GM23338 (cell line): ENCODE results near the gene TLR3. TPM values are rescaled to one million over a fixed set of nuclear protein-coding genes. Genes with fewer than 3 reads are reported as not detected.
A peak's percentile ranks its signal among the peaks of the same experiment; 100 is the strongest.

Experiments
- ATAC-seq: fragments of 200-7000 bp; cut with Tn5 transposase; 3 replicates; pipeline ENCODE4 v1.9.1; 2020
- DNase-seq: peaks from one replicate; pipeline ENCODE4 v3.0.0-alpha.2; 2015; ENCODE audit warnings: low spot score
- H2AFZ ChIP-seq: fragments of 200-600 bp; sonication (generic); 2 replicates; pipeline ENCODE4 v1.8.0; 2016; ENCODE audit warnings: antibody characterized with exemption, mild to moderate bottlenecking, moderate library complexity
- H3F3A ChIP-seq: fragments of 200-600 bp; sonication (generic); replicated peaks from 2 replicates; pipeline ENCODE4 v1.8.0; 2017; ENCODE audit warnings: antibody characterized with exemption, mixed run types, low read depth
- H3K27ac ChIP-seq: fragments of 200-600 bp; sonication (generic); 2 replicates; pipeline ENCODE4 v1.6.1; 2016; ENCODE audit warnings: low read depth
- H3K27me3 ChIP-seq: fragments of 200-600 bp; sonication (generic); 2 replicates; pipeline ENCODE4 v1.8.0; 2016; ENCODE audit warnings: mild to moderate bottlenecking, mixed run types, moderate library complexity; ENCODE audit not compliant: insufficient read depth
- H3K36me3 ChIP-seq: fragments of 200-600 bp; sonication (generic); 2 replicates; pipeline ENCODE4 v1.8.0; 2016; ENCODE audit warnings: mild to moderate bottlenecking; ENCODE audit not compliant: insufficient read depth
- H3K4me1 ChIP-seq: fragments of 200-600 bp; sonication (generic); 2 replicates; pipeline ENCODE4 v1.8.0; 2016; ENCODE audit warnings: mild to moderate bottlenecking, moderate library complexity; ENCODE audit not compliant: insufficient read depth
- H3K4me2 ChIP-seq: fragments of 200-600 bp; sonication (generic); 2 replicates; pipeline ENCODE4 v1.7.1; 2017; ENCODE audit warnings: mixed run types
- H3K4me3 ChIP-seq: fragments of 200-600 bp; sonication (generic); 2 replicates; pipeline ENCODE4 v1.6.1; 2016; ENCODE audit warnings: mixed run types
- H3K79me2 ChIP-seq: fragments of 200-600 bp; sonication (generic); replicated peaks from 2 replicates; pipeline ENCODE4 v1.8.0; 2017; ENCODE audit warnings: mild to moderate bottlenecking; ENCODE audit not compliant: insufficient read depth
- H3K9me2 ChIP-seq: fragments of 200-600 bp; sonication (generic); 2 replicates; pipeline ENCODE4 v1.8.0; 2017; ENCODE audit not compliant: insufficient read depth
- H4K20me1 ChIP-seq: fragments of 200-600 bp; sonication (generic); replicated peaks from 2 replicates; pipeline ENCODE4 v1.8.0; 2017; ENCODE audit warnings: mild to moderate bottlenecking; ENCODE audit not compliant: insufficient read depth
- H3K27ac Mint-ChIP-seq: 2 replicates; pipeline ENCODE4 v1.8.0; 2020; ENCODE audit warnings: inconsistent platforms, mild to moderate bottlenecking, moderate library complexity, mixed read lengths
- H3K27me3 Mint-ChIP-seq: 3 replicates; pipeline ENCODE4 v1.8.0; 2022; ENCODE audit warnings: low read depth, mild to moderate bottlenecking, moderate library complexity, mixed read lengths, inconsistent platforms; ENCODE audit not compliant: insufficient read depth, poor library complexity
- H3K36me3 Mint-ChIP-seq: 3 replicates; pipeline ENCODE4 v1.8.0; 2021; ENCODE audit warnings: low read depth, mild to moderate bottlenecking, inconsistent platforms, moderate library complexity, mixed read lengths
- H3K4me1 Mint-ChIP-seq: 3 replicates; pipeline ENCODE4 v1.8.0; 2020; ENCODE audit warnings: mild to moderate bottlenecking, inconsistent platforms, mixed read lengths
- H3K4me3 Mint-ChIP-seq: 3 replicates; pipeline ENCODE4 v1.8.0; 2021; ENCODE audit warnings: moderate library complexity, mild to moderate bottlenecking, inconsistent platforms, mixed read lengths
- H3K9me3 Mint-ChIP-seq: 3 replicates; pipeline ENCODE4 v1.8.0; 2020; ENCODE audit warnings: moderate library complexity, mild to moderate bottlenecking, inconsistent platforms, mixed read lengths
- CREB1 ChIP-seq: fragments of 250-450 bp; sonication (Bioruptor Pico); IDR thresholded peaks from 2 replicates; pipeline ENCODE4 v1.5.0; 2020; ENCODE audit warnings: low read depth, mild to moderate bottlenecking, moderate library complexity
- EZH2 ChIP-seq: fragments of 200-600 bp; sonication (generic); IDR thresholded peaks from one replicate; pipeline ENCODE4 v1.8.0; 2017; ENCODE audit warnings: antibody characterized with exemption, mild to moderate bottlenecking, low read depth; ENCODE audit not compliant: unreplicated experiment
- EZH2phosphoT487 ChIP-seq: fragments of 200-600 bp; sonication (generic); IDR thresholded peaks from one replicate; pipeline ENCODE4 v1.8.1; 2018; ENCODE audit warnings: antibody characterized with exemption; ENCODE audit not compliant: unreplicated experiment
- JUNB ChIP-seq: IDR thresholded peaks from one replicate; pipeline ENCODE4 v1.6.1; 2016; ENCODE audit warnings: antibody characterized with exemption; ENCODE audit not compliant: unreplicated experiment
- NANOG ChIP-seq: IDR thresholded peaks from 2 replicates; pipeline ENCODE4 v1.6.1; 2016; ENCODE audit warnings: antibody characterized with exemption, borderline replicate concordance
- POLR2AphosphoS5 ChIP-seq: IDR thresholded peaks from 2 replicates; pipeline ENCODE4 v1.6.1; 2016; ENCODE audit warnings: antibody characterized with exemption, low read depth
- STAT1 ChIP-seq: IDR thresholded peaks from one replicate; pipeline ENCODE4 v1.6.1; 2016; ENCODE audit warnings: antibody characterized with exemption; ENCODE audit not compliant: unreplicated experiment
- ZNF114 ChIP-seq: fragments of 250-450 bp; sonication (Bioruptor Pico); IDR thresholded peaks from 2 replicates; pipeline ENCODE4 v1.5.0; 2020; ENCODE audit warnings: mild to moderate bottlenecking, moderate library complexity
- ZNF331 ChIP-seq: fragments of 250-450 bp; sonication (Bioruptor Pico); IDR thresholded peaks from 2 replicates; pipeline ENCODE4 v1.5.0; 2020; ENCODE audit warnings: low read depth, mild to moderate bottlenecking, moderate library complexity
- polyA plus RNA-seq: library from polyadenylated mRNA; unstranded; fragments of >200 nt; fragmentation: Nextera tagmentation; extraction: Ambion mirVana; gene quantifications from 2 replicates; pipeline ENCODE4 v1.2.1, GENCODE V29; 2016
- total RNA-seq: library from RNA; depleted of rRNA; stranded (reverse); fragments of >200 nt; shearing (Covaris generic); gene quantifications from 2 replicates; pipeline ENCODE4 v1.2.3, GENCODE V29; 2014
- TF ChIP-seq, protein P1 (sequence below): IDR thresholded peaks from one replicate; pipeline ENCODE4 v1.6.1; 2018; ENCODE audit warnings: antibody characterized with exemption; ENCODE audit not compliant: unreplicated experiment
- TF ChIP-seq, protein P2 (sequence below): fragments of 250-450 bp; sonication (Bioruptor Pico); IDR thresholded peaks from 2 replicates; pipeline ENCODE4 v1.5.0; 2020; ENCODE audit warnings: mild to moderate bottlenecking, moderate library complexity
- TF ChIP-seq, protein P3 (sequence below): IDR thresholded peaks from 2 replicates; pipeline ENCODE4 v1.6.1; 2016; ENCODE audit warnings: antibody characterized with exemption
- TF ChIP-seq, protein P4 (sequence below), 2 experiments: fragments of 200-600 bp in 1 of 2; sonication (generic) in 1 of 2; conservative IDR thresholded peaks; 2 replicates each; pipeline versions ENCODE4 v1.5.1 to v1.6.1; 2016 to 2017; ENCODE audit warnings: antibody characterized with exemption in 2 of 2, low read depth in 2 of 2, mild to moderate bottlenecking in 2 of 2, moderate library complexity in 1 of 2

The TLR3 gene
- total and polyA plus RNA-seq, 2 experiments from 2014 or later, result 0.32 to 0.38 TPM

DNA sequence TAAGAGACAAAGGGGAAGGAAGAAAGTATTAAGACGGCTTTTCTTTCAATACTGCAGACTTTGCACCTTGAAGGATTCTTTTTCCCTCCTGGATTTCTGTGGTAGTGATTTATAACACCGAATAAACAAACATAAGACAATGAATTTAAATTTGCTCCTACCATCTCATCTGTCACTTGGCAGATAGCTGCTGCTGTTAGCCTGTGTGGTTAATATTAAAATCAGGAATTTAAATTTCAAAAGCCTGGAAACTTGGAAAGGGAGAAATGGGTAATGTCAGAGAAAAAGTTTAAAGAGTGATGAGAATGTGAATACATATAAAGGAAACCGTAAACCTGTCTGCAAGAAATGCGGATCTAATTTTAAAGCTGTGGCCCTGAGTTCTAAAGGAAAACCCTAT lies 39.0 kb downstream of the TLR3 start:
- Mint-ChIP-seq H3K27ac (no peak overlapping the region), H3K4me3 (no peak overlapping the region; the same call in 2 of the 3 replicates)
- peaks cover 33% of the 10 kb centered on the region for H3K27me3 ChIP-seq

More for the DNA sequence above, 39.0 kb downstream of the TLR3 start:
- no peak for DNase-seq
- peaks cover 16% of the 10 kb centered on the region for H3K4me1 ChIP-seq
- Mint-ChIP-seq H3K9me3 (peaks cover 5% of the 10 kb centered on the region; the same call in 2 of the 3 replicates), H3K27me3 (peaks cover 32% of the 10 kb centered on the region), H3K36me3 (peaks cover 5% of the 10 kb centered on the region; the same call in 2 of the 3 replicates), H3K4me1 (peaks cover 23% of the 10 kb centered on the region)
- H3K4me2 ChIP-seq, result peak overlapping the region; percentile 59
- H4K20me1 ChIP-seq, result no peaks in the 10 kb centered on the region
- H2AFZ ChIP-seq, result no peak overlapping the region
- H3K36me3 ChIP-seq, result no peaks in the 10 kb centered on the region
- TF ChIP-seq, protein P1, sequence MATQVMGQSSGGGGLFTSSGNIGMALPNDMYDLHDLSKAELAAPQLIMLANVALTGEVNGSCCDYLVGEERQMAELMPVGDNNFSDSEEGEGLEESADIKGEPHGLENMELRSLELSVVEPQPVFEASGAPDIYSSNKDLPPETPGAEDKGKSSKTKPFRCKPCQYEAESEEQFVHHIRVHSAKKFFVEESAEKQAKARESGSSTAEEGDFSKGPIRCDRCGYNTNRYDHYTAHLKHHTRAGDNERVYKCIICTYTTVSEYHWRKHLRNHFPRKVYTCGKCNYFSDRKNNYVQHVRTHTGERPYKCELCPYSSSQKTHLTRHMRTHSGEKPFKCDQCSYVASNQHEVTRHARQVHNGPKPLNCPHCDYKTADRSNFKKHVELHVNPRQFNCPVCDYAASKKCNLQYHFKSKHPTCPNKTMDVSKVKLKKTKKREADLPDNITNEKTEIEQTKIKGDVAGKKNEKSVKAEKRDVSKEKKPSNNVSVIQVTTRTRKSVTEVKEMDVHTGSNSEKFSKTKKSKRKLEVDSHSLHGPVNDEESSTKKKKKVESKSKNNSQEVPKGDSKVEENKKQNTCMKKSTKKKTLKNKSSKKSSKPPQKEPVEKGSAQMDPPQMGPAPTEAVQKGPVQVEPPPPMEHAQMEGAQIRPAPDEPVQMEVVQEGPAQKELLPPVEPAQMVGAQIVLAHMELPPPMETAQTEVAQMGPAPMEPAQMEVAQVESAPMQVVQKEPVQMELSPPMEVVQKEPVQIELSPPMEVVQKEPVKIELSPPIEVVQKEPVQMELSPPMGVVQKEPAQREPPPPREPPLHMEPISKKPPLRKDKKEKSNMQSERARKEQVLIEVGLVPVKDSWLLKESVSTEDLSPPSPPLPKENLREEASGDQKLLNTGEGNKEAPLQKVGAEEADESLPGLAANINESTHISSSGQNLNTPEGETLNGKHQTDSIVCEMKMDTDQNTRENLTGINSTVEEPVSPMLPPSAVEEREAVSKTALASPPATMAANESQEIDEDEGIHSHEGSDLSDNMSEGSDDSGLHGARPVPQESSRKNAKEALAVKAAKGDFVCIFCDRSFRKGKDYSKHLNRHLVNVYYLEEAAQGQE, result no peak
- TF ChIP-seq, protein P2, sequence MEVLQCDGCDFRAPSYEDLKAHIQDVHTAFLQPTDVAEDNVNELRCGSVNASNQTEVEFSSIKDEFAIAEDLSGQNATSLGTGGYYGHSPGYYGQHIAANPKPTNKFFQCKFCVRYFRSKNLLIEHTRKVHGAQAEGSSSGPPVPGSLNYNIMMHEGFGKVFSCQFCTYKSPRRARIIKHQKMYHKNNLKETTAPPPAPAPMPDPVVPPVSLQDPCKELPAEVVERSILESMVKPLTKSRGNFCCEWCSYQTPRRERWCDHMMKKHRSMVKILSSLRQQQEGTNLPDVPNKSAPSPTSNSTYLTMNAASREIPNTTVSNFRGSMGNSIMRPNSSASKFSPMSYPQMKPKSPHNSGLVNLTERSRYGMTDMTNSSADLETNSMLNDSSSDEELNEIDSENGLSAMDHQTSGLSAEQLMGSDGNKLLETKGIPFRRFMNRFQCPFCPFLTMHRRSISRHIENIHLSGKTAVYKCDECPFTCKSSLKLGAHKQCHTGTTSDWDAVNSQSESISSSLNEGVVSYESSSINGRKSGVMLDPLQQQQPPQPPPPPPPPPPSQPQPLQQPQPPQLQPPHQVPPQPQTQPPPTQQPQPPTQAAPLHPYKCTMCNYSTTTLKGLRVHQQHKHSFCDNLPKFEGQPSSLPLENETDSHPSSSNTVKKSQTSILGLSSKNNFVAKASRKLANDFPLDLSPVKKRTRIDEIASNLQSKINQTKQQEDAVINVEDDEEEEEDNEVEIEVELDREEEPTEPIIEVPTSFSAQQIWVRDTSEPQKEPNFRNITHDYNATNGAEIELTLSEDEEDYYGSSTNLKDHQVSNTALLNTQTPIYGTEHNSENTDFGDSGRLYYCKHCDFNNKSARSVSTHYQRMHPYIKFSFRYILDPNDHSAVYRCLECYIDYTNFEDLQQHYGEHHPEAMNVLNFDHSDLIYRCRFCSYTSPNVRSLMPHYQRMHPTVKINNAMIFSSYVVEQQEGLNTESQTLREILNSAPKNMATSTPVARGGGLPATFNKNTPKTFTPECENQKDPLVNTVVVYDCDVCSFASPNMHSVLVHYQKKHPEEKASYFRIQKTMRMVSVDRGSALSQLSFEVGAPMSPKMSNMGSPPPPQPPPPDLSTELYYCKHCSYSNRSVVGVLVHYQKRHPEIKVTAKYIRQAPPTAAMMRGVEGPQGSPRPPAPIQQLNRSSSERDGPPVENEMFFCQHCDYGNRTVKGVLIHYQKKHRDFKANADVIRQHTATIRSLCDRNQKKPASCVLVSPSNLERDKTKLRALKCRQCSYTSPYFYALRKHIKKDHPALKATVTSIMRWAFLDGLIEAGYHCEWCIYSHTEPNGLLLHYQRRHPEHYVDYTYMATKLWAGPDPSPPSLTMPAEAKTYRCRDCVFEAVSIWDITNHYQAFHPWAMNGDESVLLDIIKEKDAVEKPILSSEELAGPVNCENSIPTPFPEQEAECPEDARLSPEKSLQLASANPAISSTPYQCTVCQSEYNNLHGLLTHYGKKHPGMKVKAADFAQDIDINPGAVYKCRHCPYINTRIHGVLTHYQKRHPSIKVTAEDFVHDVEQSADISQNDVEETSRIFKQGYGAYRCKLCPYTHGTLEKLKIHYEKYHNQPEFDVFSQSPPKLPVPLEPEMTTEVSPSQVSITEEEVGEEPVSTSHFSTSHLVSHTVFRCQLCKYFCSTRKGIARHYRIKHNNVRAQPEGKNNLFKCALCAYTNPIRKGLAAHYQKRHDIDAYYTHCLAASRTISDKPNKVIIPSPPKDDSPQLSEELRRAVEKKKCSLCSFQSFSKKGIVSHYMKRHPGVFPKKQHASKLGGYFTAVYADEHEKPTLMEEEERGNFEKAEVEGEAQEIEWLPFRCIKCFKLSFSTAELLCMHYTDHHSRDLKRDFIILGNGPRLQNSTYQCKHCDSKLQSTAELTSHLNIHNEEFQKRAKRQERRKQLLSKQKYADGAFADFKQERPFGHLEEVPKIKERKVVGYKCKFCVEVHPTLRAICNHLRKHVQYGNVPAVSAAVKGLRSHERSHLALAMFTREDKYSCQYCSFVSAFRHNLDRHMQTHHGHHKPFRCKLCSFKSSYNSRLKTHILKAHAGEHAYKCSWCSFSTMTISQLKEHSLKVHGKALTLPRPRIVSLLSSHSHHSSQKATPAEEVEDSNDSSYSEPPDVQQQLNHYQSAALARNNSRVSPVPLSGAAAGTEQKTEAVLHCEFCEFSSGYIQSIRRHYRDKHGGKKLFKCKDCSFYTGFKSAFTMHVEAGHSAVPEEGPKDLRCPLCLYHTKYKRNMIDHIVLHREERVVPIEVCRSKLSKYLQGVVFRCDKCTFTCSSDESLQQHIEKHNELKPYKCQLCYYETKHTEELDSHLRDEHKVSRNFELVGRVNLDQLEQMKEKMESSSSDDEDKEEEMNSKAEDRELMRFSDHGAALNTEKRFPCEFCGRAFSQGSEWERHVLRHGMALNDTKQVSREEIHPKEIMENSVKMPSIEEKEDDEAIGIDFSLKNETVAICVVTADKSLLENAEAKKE (CRISPR knock-in tag), result no peak
- no peak for TF ChIP-seq NANOG
- no peak for TF ChIP-seq CREB1 (CRISPR knock-in tag)
- TF ChIP-seq, protein P3, sequence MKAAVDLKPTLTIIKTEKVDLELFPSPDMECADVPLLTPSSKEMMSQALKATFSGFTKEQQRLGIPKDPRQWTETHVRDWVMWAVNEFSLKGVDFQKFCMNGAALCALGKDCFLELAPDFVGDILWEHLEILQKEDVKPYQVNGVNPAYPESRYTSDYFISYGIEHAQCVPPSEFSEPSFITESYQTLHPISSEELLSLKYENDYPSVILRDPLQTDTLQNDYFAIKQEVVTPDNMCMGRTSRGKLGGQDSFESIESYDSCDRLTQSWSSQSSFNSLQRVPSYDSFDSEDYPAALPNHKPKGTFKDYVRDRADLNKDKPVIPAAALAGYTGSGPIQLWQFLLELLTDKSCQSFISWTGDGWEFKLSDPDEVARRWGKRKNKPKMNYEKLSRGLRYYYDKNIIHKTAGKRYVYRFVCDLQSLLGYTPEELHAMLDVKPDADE, result no peak
- TF ChIP-seq STAT1, result no peak
- TF ChIP-seq POLR2AphosphoS5, result no peak
- TF ChIP-seq ZNF114 (CRISPR knock-in tag), result no peak
- TF ChIP-seq JUNB, result no peak
- no peak for TF ChIP-seq ZNF331
- TF ChIP-seq EZH2, result no peak
- no peak for TF ChIP-seq EZH2phosphoT487
- TF ChIP-seq, protein P4, sequence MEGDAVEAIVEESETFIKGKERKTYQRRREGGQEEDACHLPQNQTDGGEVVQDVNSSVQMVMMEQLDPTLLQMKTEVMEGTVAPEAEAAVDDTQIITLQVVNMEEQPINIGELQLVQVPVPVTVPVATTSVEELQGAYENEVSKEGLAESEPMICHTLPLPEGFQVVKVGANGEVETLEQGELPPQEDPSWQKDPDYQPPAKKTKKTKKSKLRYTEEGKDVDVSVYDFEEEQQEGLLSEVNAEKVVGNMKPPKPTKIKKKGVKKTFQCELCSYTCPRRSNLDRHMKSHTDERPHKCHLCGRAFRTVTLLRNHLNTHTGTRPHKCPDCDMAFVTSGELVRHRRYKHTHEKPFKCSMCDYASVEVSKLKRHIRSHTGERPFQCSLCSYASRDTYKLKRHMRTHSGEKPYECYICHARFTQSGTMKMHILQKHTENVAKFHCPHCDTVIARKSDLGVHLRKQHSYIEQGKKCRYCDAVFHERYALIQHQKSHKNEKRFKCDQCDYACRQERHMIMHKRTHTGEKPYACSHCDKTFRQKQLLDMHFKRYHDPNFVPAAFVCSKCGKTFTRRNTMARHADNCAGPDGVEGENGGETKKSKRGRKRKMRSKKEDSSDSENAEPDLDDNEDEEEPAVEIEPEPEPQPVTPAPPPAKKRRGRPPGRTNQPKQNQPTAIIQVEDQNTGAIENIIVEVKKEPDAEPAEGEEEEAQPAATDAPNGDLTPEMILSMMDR (conservative IDR thresholded peaks at IDR 0.05; ENCODE audit: low read depth in 2 of 2), result no peak
- no peak for ATAC-seq
- 0 out of 2 replicates have a peak overlapping the region, but pooled peaks have one; percentile 8 for H3K27ac ChIP-seq
- 0 out of 2 replicates have a peak, but pooled peaks cover 9% of the 10 kb centered on the region for H3K79me2 ChIP-seq
- H3K4me3 ChIP-seq, result 0 out of 2 replicates have a peak overlapping the region, but pooled peaks have one; percentile 18
- H3F3A ChIP-seq, result peaks cover 7% of the 10 kb centered on the region; the same call in 1 of the 2 replicates
- no peaks in the 10 kb centered on the region for H3K9me2 ChIP-seq
